Measurements from ENCODE around the gene GRAMD1B.

GRAMD1B gene

GRCh38 chr11:123559523-123559955 is 129.5 kb downstream of the GRAMD1B start:
- Histone ChIP-seq H3K4me1 (ENCODE audit: control insufficient read depth in 5 of 5, insufficient read depth in 5 of 5, low read length in 5 of 5) (peaks cover 0 to 17% (median 16%) of the 10 kb centered on the region in 5 donors), H3K27ac (ENCODE audit: low read depth, low read length) (no peak overlapping the region), H3K4me3 (ENCODE audit: low read depth in 1 of 5, low read length in 5 of 5) (peak overlapping the region; percentile 52 to 65 (median 57)), H3K9ac (ENCODE audit: low read length in 5 of 5) (peak overlapping the region in 1 of 5 donors; percentile 16), H3K9me3 (ENCODE audit: control insufficient read depth in 5 of 5, low read length in 5 of 5) (peaks cover 0 to 3% (median 0%) of the 10 kb centered on the region in 5 donors), H3K27me3 (ENCODE audit: control insufficient read depth in 5 of 5, insufficient read depth in 4 of 5, low read length in 5 of 5) (peaks cover 0 to 12% (median 7%) of the 10 kb centered on the region in 5 donors), H3K36me3 (ENCODE audit: control insufficient read depth in 5 of 5, insufficient read depth in 5 of 5, low read length in 5 of 5) (no peaks in the 10 kb centered on the region)

DNA sequence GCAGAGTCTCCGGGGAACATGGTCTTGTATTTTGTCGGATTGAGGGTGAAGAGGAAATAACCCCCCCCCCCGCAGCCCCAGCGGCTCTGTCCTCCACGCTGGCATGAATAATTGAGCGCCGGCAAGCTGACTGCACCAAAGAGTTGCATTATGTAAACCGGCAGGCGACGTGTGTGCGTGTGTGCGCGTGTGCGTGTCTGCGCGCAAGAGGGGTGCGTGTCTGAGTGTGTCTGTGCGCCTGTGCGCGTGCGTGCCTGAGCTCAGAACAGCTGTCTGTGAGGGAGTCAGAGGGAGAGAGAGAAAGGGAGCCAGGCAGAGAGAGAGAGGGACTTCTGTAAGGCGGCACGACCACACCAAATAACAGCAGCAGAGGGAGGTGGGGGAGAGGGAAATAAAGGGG is 129.9 kb downstream of the GRAMD1B start:
- Histone ChIP-seq H3K4me1 (ENCODE audit: control insufficient read depth in 5 of 5, insufficient read depth in 5 of 5, low read length in 5 of 5) (peaks cover 0 to 17% (median 16%) of the 10 kb centered on the region in 5 donors), H3K27me3 (ENCODE audit: control insufficient read depth in 5 of 5, insufficient read depth in 4 of 5, low read length in 5 of 5) (peaks cover 0 to 12% (median 8%) of the 10 kb centered on the region in 5 donors), H3K9me3 (ENCODE audit: control insufficient read depth in 5 of 5, low read length in 5 of 5) (peaks cover 0 to 1% (median 0%) of the 10 kb centered on the region in 5 donors), H3K27ac (ENCODE audit: low read depth, low read length) (no peak overlapping the region), H3K4me3 (ENCODE audit: low read depth in 1 of 5, low read length in 5 of 5) (peak overlapping the region; percentile 52 to 72 (median 60)), H3K9ac (ENCODE audit: low read length in 5 of 5) (peak overlapping the region in 1 of 5 donors; percentile 16), H3K36me3 (ENCODE audit: control insufficient read depth in 5 of 5, insufficient read depth in 5 of 5, low read length in 5 of 5) (no peaks in the 10 kb centered on the region)

DNA sequence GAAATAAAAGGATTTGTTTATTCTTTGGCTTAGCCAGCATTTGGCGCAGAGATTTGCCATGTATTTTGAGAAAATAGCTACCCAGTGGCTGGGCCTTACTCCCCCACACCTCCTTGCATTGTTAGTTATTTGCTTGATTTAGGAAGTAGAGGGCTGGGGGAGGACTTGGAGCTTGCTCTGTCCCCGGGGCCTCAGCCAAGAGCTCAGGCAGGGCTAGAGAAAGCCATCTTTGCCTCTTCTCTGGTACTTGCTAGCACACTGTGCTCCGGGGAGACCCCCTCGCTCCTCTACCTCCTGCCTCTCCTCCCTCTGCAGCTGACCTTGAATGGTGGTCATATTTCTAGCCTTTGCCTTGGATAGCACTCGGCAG is 131.3 kb downstream of the GRAMD1B start:
- Histone ChIP-seq H3K9ac (ENCODE audit: low read length in 5 of 5) (no peak overlapping the region), H3K4me1 (ENCODE audit: control insufficient read depth in 5 of 5, insufficient read depth in 5 of 5, low read length in 5 of 5) (peaks cover 0 to 17% (median 16%) of the 10 kb centered on the region in 5 donors), H3K9me3 (ENCODE audit: control insufficient read depth in 5 of 5, low read length in 5 of 5) (no peaks in the 10 kb centered on the region), H3K4me3 (ENCODE audit: low read depth in 1 of 5, low read length in 5 of 5) (no peak overlapping the region), H3K27ac (ENCODE audit: low read depth, low read length) (no peak overlapping the region), H3K27me3 (ENCODE audit: control insufficient read depth in 5 of 5, insufficient read depth in 4 of 5, low read length in 5 of 5) (peaks cover 0 to 12% (median 8%) of the 10 kb centered on the region in 5 donors), H3K36me3 (ENCODE audit: control insufficient read depth in 5 of 5, insufficient read depth in 5 of 5, low read length in 5 of 5) (no peaks in the 10 kb centered on the region)

GRCh38 chr11:123562158-123562557 is 132.1 kb downstream of the GRAMD1B start:
- Histone ChIP-seq H3K4me1 (ENCODE audit: control insufficient read depth in 5 of 5, insufficient read depth in 5 of 5, low read length in 5 of 5) (peaks cover 0 to 17% (median 16%) of the 10 kb centered on the region in 5 donors), H3K27ac (ENCODE audit: low read depth, low read length) (no peak overlapping the region), H3K9ac (ENCODE audit: low read length in 5 of 5) (no peak overlapping the region), H3K27me3 (ENCODE audit: control insufficient read depth in 5 of 5, insufficient read depth in 4 of 5, low read length in 5 of 5) (peaks cover 0 to 12% (median 8%) of the 10 kb centered on the region in 5 donors), H3K36me3 (ENCODE audit: control insufficient read depth in 5 of 5, insufficient read depth in 5 of 5, low read length in 5 of 5) (no peaks in the 10 kb centered on the region), H3K4me3 (ENCODE audit: low read depth in 1 of 5, low read length in 5 of 5) (no peak overlapping the region), H3K9me3 (ENCODE audit: control insufficient read depth in 5 of 5, low read length in 5 of 5) (no peaks in the 10 kb centered on the region)

- no peak overlapping the region for H3K27ac ChIP-seq (ENCODE audit: low read depth, low read length)
- no peaks in the 10 kb centered on the region for H3K9me3 ChIP-seq (ENCODE audit: control insufficient read depth in 5 of 5, low read length in 5 of 5)
- H3K4me3 ChIP-seq (ENCODE audit: low read depth in 1 of 5, low read length in 5 of 5), result no peak overlapping the region
- H3K4me1 ChIP-seq (ENCODE audit: control insufficient read depth in 5 of 5, insufficient read depth in 5 of 5, low read length in 5 of 5), result peaks cover 0 to 17% (median 16%) of the 10 kb centered on the region in 5 donors
- H3K27me3 ChIP-seq (ENCODE audit: control insufficient read depth in 5 of 5, insufficient read depth in 4 of 5, low read length in 5 of 5), result peaks cover 0 to 12% (median 8%) of the 10 kb centered on the region in 5 donors
- H3K9ac ChIP-seq (ENCODE audit: low read length in 5 of 5), result no peak overlapping the region
- H3K36me3 ChIP-seq (ENCODE audit: control insufficient read depth in 5 of 5, insufficient read depth in 5 of 5, low read length in 5 of 5), result no peaks in the 10 kb centered on the region
Measured at GRCh38 chr11:123562829-123563228, 132.8 kb downstream of the GRAMD1B start.

DNA sequence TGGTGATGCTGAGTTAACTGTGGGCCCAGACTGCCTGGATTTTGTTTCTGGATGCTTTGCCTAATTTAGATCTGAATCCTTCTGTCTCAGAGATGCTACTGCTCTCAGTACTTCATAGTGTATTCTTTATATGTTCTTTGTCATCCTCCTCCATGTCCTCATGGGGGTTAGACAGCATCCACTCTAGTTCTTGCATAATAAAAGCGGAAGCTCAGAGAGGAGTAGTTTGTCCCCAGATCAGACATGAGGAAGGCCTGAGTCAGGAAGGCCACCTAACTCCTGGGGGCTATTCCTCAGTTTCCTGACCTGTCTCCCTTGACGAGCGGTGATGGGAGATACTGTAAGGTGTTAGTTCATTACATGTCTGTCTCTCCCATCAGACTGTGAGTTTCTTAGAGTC is 134.2 kb downstream of the GRAMD1B start:
- Histone ChIP-seq H3K27me3 (ENCODE audit: control insufficient read depth in 5 of 5, insufficient read depth in 4 of 5, low read length in 5 of 5) (peaks cover 0 to 11% (median 8%) of the 10 kb centered on the region in 5 donors), H3K4me3 (ENCODE audit: low read depth in 1 of 5, low read length in 5 of 5) (no peak overlapping the region), H3K4me1 (ENCODE audit: control insufficient read depth in 5 of 5, insufficient read depth in 5 of 5, low read length in 5 of 5) (peaks cover 0 to 17% (median 16%) of the 10 kb centered on the region in 5 donors), H3K36me3 (ENCODE audit: control insufficient read depth in 5 of 5, insufficient read depth in 5 of 5, low read length in 5 of 5) (no peaks in the 10 kb centered on the region), H3K9me3 (ENCODE audit: control insufficient read depth in 5 of 5, low read length in 5 of 5) (no peaks in the 10 kb centered on the region), H3K27ac (ENCODE audit: low read depth, low read length) (no peak overlapping the region), H3K9ac (ENCODE audit: low read length in 5 of 5) (no peak overlapping the region)

- no peaks in the 10 kb centered on the region for H3K36me3 ChIP-seq (ENCODE audit: control insufficient read depth in 5 of 5, insufficient read depth in 5 of 5, low read length in 5 of 5)
- no peaks in the 10 kb centered on the region for H3K9me3 ChIP-seq (ENCODE audit: control insufficient read depth in 5 of 5, low read length in 5 of 5)
- peaks cover 0 to 5% (median 3%) of the 10 kb centered on the region in 5 donors for H3K27me3 ChIP-seq (ENCODE audit: control insufficient read depth in 5 of 5, insufficient read depth in 4 of 5, low read length in 5 of 5)
- no peak overlapping the region for H3K27ac ChIP-seq (ENCODE audit: low read depth, low read length)
- H3K4me1 ChIP-seq (ENCODE audit: control insufficient read depth in 5 of 5, insufficient read depth in 5 of 5, low read length in 5 of 5), result no peaks in the 10 kb centered on the region
- no peak overlapping the region for H3K4me3 ChIP-seq (ENCODE audit: low read depth in 1 of 5, low read length in 5 of 5)
- H3K9ac ChIP-seq (ENCODE audit: low read length in 5 of 5), result no peak overlapping the region
Measured at GRCh38 chr11:123566852-123567251, 136.8 kb downstream of the GRAMD1B start.

GRCh38 chr11:123567466-123567865 is 137.4 kb downstream of the GRAMD1B start:
- H3K36me3 ChIP-seq (ENCODE audit: control insufficient read depth in 5 of 5, insufficient read depth in 5 of 5, low read length in 5 of 5), result no peaks in the 10 kb centered on the region
- H3K27me3 ChIP-seq (ENCODE audit: control insufficient read depth in 5 of 5, insufficient read depth in 4 of 5, low read length in 5 of 5), result peaks cover 0 to 6% (median 3%) of the 10 kb centered on the region in 5 donors
- no peaks in the 10 kb centered on the region for H3K4me1 ChIP-seq (ENCODE audit: control insufficient read depth in 5 of 5, insufficient read depth in 5 of 5, low read length in 5 of 5)
- H3K27ac ChIP-seq (ENCODE audit: low read depth, low read length), result no peak overlapping the region
- H3K9me3 ChIP-seq (ENCODE audit: control insufficient read depth in 5 of 5, low read length in 5 of 5), result no peaks in the 10 kb centered on the region
- H3K9ac ChIP-seq (ENCODE audit: low read length in 5 of 5), result no peak overlapping the region
- no peak overlapping the region for H3K4me3 ChIP-seq (ENCODE audit: low read depth in 1 of 5, low read length in 5 of 5)

GRCh38 chr11:123568367-123568870 is 138.3 kb downstream of the GRAMD1B start:
- Histone ChIP-seq H3K4me1 (ENCODE audit: control insufficient read depth in 5 of 5, insufficient read depth in 5 of 5, low read length in 5 of 5) (no peaks in the 10 kb centered on the region), H3K9ac (ENCODE audit: low read length in 5 of 5) (no peak overlapping the region), H3K27ac (ENCODE audit: low read depth, low read length) (no peak overlapping the region), H3K36me3 (ENCODE audit: control insufficient read depth in 5 of 5, insufficient read depth in 5 of 5, low read length in 5 of 5) (no peaks in the 10 kb centered on the region), H3K4me3 (ENCODE audit: low read depth in 1 of 5, low read length in 5 of 5) (no peak overlapping the region), H3K27me3 (ENCODE audit: control insufficient read depth in 5 of 5, insufficient read depth in 4 of 5, low read length in 5 of 5) (peaks cover 0 to 6% (median 3%) of the 10 kb centered on the region in 5 donors), H3K9me3 (ENCODE audit: control insufficient read depth in 5 of 5, low read length in 5 of 5) (no peaks in the 10 kb centered on the region)

DNA sequence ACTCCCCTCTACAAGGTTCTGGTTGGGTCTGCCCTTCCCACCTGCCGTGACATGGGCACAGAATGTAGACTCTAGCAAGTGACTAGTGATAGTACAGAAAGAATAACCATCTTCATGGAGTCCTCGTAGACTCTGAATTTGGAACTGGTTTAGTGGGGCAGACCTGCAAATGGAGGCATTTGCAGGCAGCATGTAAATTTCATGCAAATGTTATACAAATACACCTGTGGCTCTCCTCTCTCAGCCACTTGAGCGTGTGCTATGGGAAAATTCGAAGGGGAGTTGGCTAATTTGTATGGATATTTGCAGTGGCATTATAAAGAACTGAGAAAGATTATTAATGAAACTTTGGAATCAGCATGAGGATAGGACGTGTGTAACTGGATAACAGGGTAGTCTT is 139.3 kb downstream of the GRAMD1B start:
- Histone ChIP-seq H3K9ac (ENCODE audit: low read length in 5 of 5) (no peak overlapping the region), H3K4me1 (ENCODE audit: control insufficient read depth in 5 of 5, insufficient read depth in 5 of 5, low read length in 5 of 5) (no peaks in the 10 kb centered on the region), H3K27me3 (ENCODE audit: control insufficient read depth in 5 of 5, insufficient read depth in 4 of 5, low read length in 5 of 5) (peaks cover 0 to 3% (median 3%) of the 10 kb centered on the region in 5 donors), H3K36me3 (ENCODE audit: control insufficient read depth in 5 of 5, insufficient read depth in 5 of 5, low read length in 5 of 5) (no peaks in the 10 kb centered on the region), H3K9me3 (ENCODE audit: control insufficient read depth in 5 of 5, low read length in 5 of 5) (no peaks in the 10 kb centered on the region), H3K27ac (ENCODE audit: low read depth, low read length) (no peak overlapping the region), H3K4me3 (ENCODE audit: low read depth in 1 of 5, low read length in 5 of 5) (no peak overlapping the region)

Measured in subcutaneous abdominal adipose tissue (tissue), 5 donors.